Adipocyte (in vitro differentiated cells): ENCODE data around the gene FOXD1.

Source experiments
- DNase-seq: peaks from one replicate; pipeline ENCODE4 v3.0.0-alpha.2; 2015; ENCODE audit warnings: low read depth
- H3K27me3 ChIP-seq: replicated peaks from 2 replicates; pipeline ENCODE4 v1.7.0; 2013; ENCODE audit warnings: mild to moderate bottlenecking, low read length, moderate library complexity; ENCODE audit not compliant: control insufficient read depth, insufficient read depth
- H3K36me3 ChIP-seq: 2 replicates; pipeline ENCODE4 v1.7.0; 2013; ENCODE audit warnings: low read length, mild to moderate bottlenecking, moderate library complexity; ENCODE audit not compliant: control insufficient read depth, insufficient read depth, severe bottlenecking
- H3K4me1 ChIP-seq: 2 replicates; pipeline ENCODE4 v1.7.0; 2013; ENCODE audit warnings: mild to moderate bottlenecking, low read length, moderate library complexity; ENCODE audit not compliant: control insufficient read depth, insufficient read depth
- H3K4me3 ChIP-seq: 2 replicates; pipeline ENCODE4 v1.7.0; 2013; ENCODE audit warnings: mild to moderate bottlenecking, low read length, moderate library complexity
- H3K9ac ChIP-seq: 2 replicates; pipeline ENCODE4 v1.7.0; 2013; ENCODE audit warnings: mild to moderate bottlenecking, low read length, moderate library complexity
- H3K9me3 ChIP-seq: 2 replicates; pipeline ENCODE4 v1.7.0; 2013; ENCODE audit warnings: mild to moderate bottlenecking, low read length, moderate library complexity; ENCODE audit not compliant: control insufficient read depth

Gene FOXD1

GRCh38 chr5:73399775-73400174, 48.8 kb downstream of the FOXD1 start:
- Histone ChIP-seq H3K36me3 (no peaks in the 10 kb centered on the region), H3K27me3 (peaks cover 9% of the 10 kb centered on the region), H3K9ac (no peak overlapping the region), H3K4me3 (no peak overlapping the region), H3K4me1 (no peaks in the 10 kb centered on the region), H3K9me3 (no peaks in the 10 kb centered on the region)
- no peak for DNase-seq
